Ishikawa (cell line): Measurements from ENCODE around the gene BMP7.

ENCODE experiments used
- CEBPB ChIP-seq: IDR thresholded peaks from 2 replicates; pipeline ENCODE4 v1.6.1; 2012
- CREB1 ChIP-seq: IDR thresholded peaks from 2 replicates; pipeline ENCODE4 v1.6.1; 2012; ENCODE audit warnings: low read depth
- EGR1 ChIP-seq: IDR thresholded peaks from 2 replicates; pipeline ENCODE4 v1.6.1; 2012
- EP300 ChIP-seq: IDR thresholded peaks from 2 replicates; pipeline ENCODE4 v1.6.1; 2012; ENCODE audit warnings: borderline replicate concordance
- FOXM1 ChIP-seq: IDR thresholded peaks from 2 replicates; pipeline ENCODE4 v1.6.1; 2012; ENCODE audit warnings: low read depth, borderline replicate concordance
- NFIC ChIP-seq: IDR thresholded peaks from 2 replicates; pipeline ENCODE4 v1.6.1; 2012
- RAD21 ChIP-seq: IDR thresholded peaks from 2 replicates; pipeline ENCODE4 v1.6.1; 2012; ENCODE audit warnings: low read depth
- TAF1 ChIP-seq: IDR thresholded peaks from 2 replicates; pipeline ENCODE4 v1.6.1; 2012; ENCODE audit warnings: low read depth, mild to moderate bottlenecking
- TCF12 ChIP-seq: IDR thresholded peaks from 2 replicates; pipeline ENCODE4 v1.6.1; 2012; ENCODE audit warnings: low read depth
- TEAD4 ChIP-seq: IDR thresholded peaks from 2 replicates; pipeline ENCODE4 v1.6.1; 2012
- YY1 ChIP-seq: IDR thresholded peaks from 2 replicates; pipeline ENCODE4 v1.6.1; 2012; ENCODE audit warnings: low read depth
- ZBTB7A ChIP-seq: IDR thresholded peaks from 2 replicates; pipeline ENCODE4 v1.6.1; 2012; ENCODE audit warnings: low read depth
- TF ChIP-seq, protein P1 (sequence below): IDR thresholded peaks from 2 replicates; pipeline ENCODE4 v1.6.1; 2012; ENCODE audit warnings: low read depth, mild to moderate bottlenecking
- TF ChIP-seq, protein P2 (sequence below): IDR thresholded peaks from 2 replicates; pipeline ENCODE4 v1.6.1; 2012
- TF ChIP-seq, protein P3 (sequence below): IDR thresholded peaks from 2 replicates; pipeline ENCODE4 v1.6.1; 2012

The BMP7 gene

DNA sequence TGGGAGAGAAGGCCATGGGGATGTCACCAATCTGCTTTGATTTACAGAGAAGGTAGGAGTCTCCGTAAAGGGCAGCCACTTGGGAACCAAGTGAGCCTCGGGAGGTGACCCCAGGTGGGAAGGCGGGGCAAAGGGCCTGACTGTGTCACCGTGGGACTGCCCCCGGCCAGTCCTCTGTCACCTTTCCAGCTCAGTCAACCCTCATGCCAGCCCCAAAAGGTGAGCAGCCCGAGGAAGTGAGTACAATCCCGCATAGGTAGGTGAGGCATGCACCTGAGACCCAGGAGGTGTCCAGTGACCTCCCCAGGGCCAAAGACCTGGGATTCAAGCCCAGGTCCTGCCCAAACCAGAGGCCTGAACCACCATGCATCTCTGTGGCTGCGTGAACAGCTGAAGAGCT is 36.2 kb downstream of the BMP7 start:
- TF ChIP-seq EGR1: no peak
- TF ChIP-seq, protein P1, sequence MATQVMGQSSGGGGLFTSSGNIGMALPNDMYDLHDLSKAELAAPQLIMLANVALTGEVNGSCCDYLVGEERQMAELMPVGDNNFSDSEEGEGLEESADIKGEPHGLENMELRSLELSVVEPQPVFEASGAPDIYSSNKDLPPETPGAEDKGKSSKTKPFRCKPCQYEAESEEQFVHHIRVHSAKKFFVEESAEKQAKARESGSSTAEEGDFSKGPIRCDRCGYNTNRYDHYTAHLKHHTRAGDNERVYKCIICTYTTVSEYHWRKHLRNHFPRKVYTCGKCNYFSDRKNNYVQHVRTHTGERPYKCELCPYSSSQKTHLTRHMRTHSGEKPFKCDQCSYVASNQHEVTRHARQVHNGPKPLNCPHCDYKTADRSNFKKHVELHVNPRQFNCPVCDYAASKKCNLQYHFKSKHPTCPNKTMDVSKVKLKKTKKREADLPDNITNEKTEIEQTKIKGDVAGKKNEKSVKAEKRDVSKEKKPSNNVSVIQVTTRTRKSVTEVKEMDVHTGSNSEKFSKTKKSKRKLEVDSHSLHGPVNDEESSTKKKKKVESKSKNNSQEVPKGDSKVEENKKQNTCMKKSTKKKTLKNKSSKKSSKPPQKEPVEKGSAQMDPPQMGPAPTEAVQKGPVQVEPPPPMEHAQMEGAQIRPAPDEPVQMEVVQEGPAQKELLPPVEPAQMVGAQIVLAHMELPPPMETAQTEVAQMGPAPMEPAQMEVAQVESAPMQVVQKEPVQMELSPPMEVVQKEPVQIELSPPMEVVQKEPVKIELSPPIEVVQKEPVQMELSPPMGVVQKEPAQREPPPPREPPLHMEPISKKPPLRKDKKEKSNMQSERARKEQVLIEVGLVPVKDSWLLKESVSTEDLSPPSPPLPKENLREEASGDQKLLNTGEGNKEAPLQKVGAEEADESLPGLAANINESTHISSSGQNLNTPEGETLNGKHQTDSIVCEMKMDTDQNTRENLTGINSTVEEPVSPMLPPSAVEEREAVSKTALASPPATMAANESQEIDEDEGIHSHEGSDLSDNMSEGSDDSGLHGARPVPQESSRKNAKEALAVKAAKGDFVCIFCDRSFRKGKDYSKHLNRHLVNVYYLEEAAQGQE: no peak
- no peak for TF ChIP-seq CEBPB
- TF ChIP-seq TCF12: no peak

DNA sequence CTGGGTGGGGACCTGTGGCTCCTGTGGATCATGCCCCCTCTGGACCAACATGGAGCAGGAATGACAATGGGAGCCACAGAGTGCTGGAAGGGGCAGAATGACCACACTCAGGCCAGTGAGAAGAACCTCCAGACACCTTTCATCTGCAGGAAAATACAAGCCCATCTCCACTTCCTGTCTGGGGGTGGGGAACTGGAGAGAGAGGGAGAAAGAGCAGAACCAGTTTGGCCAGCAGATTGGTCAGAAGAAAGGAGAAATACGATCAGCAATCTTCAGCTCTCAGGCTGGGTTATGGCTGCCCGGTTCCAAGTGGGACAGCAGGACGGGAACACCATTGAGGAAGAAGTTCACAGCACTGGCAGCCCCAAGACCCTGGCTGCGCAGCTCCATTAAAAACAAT is 37.0 kb downstream of the BMP7 start:
- TF ChIP-seq TEAD4 (no peak), ZBTB7A (no peak), RAD21 (no peak), EGR1 (no peak)

DNA sequence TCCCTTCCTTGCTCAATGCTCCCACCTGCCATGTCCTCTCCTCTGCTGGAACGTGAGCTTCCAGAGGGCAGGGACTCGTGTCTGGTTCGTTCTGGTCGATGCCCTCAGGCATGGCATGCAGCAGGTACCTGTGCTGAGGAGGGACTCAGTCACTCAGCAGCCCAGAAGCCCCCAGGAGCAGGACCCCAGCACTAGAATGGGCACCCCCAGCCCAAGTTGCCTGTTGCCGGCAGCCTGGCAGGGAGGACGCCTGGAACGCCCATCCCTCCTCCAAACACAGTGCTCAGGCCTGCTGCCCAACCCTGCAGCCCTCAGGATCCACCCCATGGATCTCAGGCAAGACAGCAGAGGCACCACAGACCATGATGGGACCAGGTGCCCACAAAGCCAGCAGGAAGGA is 40.6 kb downstream of the BMP7 start:
- TF ChIP-seq CREB1 (no peak), ZBTB7A (no peak), YY1 (no peak), RAD21 (no peak), TAF1 (no peak), CEBPB (no peak), TCF12 (no peak), EGR1 (no peak), NFIC (no peak)
- TF ChIP-seq, protein P2, sequence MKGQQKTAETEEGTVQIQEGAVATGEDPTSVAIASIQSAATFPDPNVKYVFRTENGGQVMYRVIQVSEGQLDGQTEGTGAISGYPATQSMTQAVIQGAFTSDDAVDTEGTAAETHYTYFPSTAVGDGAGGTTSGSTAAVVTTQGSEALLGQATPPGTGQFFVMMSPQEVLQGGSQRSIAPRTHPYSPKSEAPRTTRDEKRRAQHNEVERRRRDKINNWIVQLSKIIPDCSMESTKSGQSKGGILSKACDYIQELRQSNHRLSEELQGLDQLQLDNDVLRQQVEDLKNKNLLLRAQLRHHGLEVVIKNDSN: no peak
- TF ChIP-seq, protein P1: no peak

DNA sequence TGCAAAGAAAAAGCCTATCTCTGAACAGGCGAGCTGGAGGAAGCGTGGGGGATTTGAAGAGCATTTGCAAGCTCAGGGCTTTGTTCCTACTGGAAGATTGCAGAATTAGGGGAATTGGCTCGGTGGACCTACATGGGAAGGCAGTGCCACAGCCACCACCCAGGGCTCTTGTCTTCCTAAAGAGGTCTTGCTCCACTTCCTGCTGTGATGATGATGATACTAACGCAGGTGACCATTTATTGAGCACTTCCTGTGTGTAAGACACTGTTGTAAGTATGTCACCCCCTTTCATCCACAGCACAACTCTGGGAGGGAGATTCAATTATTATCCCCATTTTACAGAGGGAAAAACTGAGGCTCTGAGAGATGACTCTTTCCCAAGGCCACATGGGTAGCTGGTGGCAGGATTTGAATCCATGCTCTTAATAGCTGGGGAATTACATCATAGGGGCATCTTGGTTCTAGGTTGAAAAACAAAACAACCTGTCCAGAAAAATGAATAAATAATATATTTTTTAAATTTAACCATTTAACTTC is 41.2 kb downstream of the BMP7 start:
- TF ChIP-seq RAD21 (no peak), ZBTB7A (no peak), EGR1 (no peak), TCF12 (no peak), NFIC (no peak), FOXM1 (no peak), CEBPB (no peak)
- TF ChIP-seq, protein P3, sequence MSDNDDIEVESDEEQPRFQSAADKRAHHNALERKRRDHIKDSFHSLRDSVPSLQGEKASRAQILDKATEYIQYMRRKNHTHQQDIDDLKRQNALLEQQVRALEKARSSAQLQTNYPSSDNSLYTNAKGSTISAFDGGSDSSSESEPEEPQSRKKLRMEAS: no peak
- TF ChIP-seq, protein P1: no peak
- TF ChIP-seq, protein P2: no peak

DNA sequence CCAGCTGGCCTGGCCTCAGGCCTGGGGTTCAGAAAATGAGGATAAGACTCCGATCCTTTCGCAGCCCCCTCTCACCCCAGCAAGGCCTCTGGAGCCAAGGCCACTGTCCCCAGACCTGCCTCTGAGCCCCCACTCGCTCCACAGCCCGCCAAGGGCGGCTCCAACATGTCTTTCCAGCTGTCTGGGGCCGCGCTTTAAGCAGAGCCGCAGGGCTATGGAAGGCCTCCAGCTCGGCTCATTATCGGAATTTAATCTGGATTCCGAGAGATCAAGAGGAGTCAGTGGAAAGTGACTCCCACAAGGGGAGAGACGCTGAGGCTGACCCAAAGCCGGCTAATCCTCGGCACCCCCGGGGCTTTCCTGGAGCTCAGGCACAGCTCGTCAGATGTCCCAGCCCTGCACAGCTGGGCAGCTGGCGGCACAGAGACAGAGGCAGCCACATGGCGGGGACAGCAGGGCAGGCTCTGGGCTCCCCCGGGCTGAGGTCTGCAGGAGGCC is 41.8 kb downstream of the BMP7 start:
- no peak for TF ChIP-seq EGR1

DNA sequence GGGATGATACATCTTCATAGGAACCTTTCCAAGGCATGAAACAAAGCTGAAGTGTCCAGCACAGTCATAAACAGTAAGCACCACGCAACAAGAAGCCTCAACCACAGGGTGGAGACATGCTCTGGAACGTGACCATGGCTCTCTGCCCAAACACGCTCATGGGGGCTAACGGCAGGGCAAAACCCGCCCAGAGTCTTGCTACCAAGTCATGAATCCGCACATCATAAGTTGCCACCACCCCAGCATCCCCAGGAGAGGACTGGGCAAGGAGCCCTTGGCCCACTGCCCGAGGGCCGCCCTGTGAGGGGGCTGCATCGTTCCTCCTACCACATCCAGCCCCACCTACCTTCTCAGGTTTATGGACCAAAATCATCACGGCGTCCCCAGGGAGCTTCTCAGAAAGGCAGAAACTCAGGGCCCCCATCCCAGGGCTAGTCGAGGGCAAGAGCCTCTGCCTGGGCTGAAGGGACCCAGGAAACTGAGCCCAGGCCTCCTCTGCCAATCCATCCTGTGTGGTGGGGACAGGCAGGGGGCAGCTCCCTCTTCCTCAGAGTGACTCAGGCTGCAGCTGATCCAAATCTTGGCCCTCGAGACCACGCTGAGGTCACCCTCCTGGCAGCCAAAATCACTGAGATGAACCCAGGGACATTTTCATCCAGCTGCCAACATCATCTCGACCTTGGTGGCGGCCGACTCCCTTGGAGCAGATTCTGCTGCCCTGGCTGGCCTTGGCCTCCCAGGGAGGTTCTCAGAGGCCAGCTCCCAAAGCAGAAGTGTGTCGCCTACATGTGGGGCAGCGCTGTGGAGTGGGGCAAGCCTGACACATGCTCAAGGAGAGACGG is 42.6 kb downstream of the BMP7 start:
- TF ChIP-seq RAD21: no peak
- TF ChIP-seq, protein P2: no peak
- no peak for TF ChIP-seq EGR1
- TF ChIP-seq, protein P1: no peak
- no peak for TF ChIP-seq EP300
- no peak for TF ChIP-seq NFIC
- no peak for TF ChIP-seq CEBPB
- no peak for TF ChIP-seq TCF12
- TF ChIP-seq, protein P3: no peak
- TF ChIP-seq CREB1: no peak
- no peak for TF ChIP-seq ZBTB7A
- TF ChIP-seq TAF1: no peak
- TF ChIP-seq TEAD4: no peak
- no peak for TF ChIP-seq YY1
- no peak for TF ChIP-seq FOXM1
